Measurements from ENCODE around the gene SMIM33.
A peak's percentile ranks its signal among the peaks of the same experiment; 100 is the strongest.
"Not testable (repeated sequence)": the region's sequence is repeated elsewhere in the genome, so short reads cannot be mapped to it uniquely, and the experiment has no call there.

The SMIM33 gene

DNA sequence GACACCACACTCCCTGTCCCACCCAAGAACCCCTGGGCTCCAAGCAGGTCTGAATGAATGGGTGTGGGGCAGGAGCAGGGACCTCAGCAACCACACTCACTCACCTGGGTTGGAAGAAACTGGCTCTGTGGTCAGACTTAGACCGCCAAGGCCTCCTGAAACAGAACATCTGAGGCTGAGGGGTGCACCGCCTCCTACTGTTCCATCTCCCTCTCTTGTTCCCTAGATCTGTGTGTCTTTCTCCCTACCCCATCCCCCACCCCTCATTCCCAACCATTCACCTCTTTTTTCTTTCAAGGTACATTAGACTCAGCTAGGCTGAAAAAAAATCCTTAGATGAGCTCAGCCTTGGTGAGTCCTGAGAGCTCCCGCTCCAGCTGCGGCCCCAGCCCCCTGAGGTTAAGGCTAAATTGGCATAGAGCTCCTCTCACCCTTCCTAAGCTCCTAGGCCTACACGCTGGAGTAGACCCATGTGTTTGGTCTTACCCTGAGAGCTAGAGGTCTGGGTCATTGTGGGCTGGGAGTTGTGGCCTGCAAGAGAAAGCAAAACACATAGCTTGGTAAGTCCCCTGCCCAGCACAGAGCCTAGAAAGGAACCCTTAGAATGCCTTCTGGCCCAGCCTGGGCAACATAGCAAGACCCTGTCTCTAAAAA is 13.0 kb upstream of the SMIM33 start:
- no peak for DNase-seq

DNA sequence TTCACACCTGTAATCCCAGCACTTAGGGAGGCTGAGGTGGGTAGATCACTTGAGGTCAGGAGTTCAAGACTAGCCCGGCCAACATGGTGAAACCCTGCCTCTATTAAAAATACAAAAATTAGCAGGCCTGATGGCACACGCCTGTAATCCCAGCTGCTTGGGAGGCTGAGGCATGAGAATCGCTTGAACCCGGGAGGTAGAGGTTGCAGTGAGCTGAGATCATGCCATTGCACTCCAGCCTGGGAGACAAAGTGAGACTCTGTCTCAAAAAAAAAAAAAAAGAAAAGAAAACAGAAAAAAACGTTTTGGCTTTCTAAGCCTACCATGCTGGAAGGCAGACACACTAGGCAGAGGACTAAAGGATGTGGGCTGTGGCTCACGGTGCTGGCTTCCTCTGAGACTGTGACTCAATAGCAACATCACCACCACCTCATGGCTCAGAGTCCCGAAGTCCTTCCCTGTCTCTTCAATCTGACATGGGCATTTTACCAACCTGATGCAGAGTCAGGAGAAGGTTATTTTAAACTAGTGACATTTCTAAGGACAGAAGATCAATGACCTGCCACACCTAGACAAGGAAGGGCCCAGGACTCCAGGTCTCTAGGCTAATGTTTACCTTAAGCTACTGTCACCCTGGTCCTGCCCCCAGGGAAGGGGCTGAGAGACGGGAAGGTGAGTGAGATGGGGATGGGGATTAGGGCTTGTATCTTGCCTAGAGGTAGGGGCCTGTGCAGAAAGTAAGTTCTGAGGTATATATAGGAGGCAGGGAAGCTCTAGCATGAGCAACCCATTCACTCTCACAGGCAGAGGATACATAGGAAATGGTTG is 12.0 kb upstream of the SMIM33 start:
- no peak for DNase-seq

DNA sequence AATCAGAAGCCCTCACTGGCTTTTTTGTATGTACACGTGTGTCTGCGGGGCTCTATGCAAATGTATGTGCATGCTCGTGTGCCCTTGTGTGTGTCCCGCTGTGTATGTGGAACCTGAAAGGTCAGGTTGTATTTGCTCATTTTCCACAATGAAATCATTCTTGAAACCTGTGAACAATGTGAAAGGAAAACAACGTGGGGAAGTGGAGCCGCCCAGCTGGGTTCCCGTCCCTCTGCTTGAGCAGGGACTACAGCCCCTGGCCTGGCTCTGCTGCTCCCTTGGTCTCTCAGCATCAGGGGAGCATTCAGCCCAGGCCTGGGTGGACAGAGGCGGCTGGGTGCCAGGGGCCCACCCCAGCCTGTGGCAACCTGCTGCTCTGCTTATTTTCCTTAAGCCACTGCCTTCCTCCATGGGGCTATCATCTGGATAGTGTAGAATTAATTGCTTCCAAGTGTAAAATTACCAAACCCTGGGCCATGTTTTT is 11.3 kb upstream of the SMIM33 start:
- DNase-seq: no peak

DNA sequence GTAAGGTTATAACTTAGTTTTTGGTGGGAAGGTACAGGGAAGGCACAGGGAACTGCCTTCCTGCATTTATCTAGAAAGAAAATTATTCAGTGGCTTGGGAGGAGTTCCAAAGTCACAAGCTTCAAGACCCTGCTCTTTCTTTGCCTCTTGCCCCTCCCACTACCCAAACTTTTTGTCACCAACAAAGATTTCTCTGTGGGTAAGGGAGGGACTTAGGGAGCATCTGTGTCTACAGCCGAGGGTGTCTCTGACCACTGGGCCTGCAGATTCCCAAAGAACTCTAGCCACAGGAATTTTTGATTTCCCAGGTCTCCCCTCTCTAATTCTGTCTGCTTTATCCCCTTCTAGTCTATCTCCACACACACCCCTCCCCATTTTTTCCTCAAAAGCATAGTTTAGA is 10.3 kb upstream of the SMIM33 start:
- DNase-seq: no peak

DNA sequence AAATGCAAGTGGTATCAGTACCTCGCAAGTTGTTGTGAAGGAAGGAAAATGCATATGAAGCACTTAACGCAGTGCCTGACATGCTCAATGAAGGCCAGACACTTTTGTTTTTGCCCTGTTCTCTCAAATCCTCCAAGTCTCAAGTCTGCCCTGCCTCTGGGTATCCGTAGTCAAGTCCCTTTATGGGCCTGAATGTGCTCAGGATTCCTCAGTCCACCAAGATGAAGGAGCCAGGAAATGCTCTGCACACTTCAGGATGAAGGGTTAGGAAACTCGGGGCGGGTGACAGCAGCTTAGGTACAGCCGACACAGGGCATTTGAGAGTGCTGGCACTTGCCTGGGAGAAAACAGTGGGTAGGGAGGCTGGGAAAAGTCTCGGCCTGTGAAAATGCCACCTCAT is 9.6 kb upstream of the SMIM33 start:
- no peak for DNase-seq

DNA sequence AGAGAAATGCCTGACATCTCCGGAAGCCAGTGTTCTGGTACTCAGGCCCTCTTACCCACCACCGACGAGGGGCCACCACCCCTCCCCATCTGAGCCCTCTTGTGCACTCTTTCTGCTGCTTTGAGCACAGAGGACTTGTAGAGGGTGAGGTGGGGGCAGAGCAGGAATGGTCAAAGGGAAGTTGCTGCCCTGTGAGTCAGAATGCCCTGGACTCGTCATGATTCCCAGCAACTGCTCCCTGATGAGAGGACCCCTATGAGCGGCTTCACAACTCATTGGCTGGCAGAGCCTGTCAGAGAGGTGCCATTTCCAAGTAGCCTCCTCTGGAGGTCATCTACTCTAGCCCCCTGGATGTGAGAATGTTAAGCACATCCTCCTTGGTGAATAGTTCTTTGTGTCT is 9.1 kb upstream of the SMIM33 start:
- no peak for DNase-seq

DNA sequence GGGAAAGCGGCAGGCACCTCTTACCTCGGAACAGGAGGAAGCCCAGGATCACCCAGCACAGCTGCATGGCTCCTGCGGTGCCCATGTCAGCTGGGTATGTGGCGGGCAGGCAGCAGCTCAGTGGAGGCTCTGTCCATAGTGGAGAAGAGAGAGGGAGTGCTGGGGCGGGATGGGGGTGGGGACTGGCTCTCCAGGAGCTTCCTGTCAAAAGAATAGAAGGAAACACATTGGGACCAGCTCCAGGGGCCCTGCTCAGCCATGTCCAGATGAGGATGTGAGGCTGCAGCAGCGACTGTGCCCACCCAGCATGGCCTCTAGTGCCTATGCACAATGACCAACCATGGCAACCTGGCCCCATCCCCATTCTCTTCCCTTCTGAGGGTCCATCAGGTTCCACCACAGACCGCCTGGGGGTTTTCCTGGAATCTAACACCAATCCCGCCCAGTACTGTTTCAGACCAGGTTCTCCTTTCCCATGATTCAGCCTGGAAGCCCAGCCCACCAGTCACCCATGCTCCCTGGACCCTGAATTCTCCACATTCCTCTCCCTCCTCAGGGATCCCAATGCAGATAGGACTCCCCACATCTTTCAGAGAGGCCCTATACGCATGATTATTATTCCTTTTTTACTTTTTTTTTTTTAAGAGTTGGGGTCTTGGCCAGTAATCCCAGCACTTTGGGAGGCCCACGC is 8.1 kb upstream of the SMIM33 start, which contains the start of gene ECSCR:
ECSCR (minus strand) TSS at position 158 of the 691 bp plus-strand sequence; CDS start at position 85, 73 bp downstream.
- no peak for DNase-seq

DNA sequence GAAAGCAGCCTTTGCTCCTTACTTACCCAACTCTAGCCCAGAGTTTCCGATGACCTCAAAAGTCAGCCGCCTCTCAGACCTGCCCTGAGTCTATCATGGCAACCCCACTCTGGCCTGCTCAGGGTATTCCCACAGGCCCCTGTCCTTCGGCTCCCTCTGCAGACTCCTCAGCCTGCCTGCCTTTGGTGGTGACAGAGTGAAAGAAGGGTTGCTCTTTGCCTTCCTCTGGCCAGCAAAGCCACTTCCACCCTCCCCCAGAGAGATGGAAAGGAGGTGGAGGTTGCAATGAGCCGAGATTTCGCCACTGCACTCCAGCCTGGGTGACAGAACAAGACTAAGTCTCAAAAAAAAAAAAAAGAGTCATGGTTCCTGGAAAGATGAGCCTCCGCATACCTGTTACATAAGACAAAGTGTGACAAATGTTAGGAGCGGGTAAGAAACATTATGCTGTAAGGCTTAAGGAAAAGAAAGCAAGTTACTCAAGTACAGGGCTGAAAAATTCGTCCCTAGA is 2.3 kb upstream of the SMIM33 start:
- DNase-seq: no peak

DNA sequence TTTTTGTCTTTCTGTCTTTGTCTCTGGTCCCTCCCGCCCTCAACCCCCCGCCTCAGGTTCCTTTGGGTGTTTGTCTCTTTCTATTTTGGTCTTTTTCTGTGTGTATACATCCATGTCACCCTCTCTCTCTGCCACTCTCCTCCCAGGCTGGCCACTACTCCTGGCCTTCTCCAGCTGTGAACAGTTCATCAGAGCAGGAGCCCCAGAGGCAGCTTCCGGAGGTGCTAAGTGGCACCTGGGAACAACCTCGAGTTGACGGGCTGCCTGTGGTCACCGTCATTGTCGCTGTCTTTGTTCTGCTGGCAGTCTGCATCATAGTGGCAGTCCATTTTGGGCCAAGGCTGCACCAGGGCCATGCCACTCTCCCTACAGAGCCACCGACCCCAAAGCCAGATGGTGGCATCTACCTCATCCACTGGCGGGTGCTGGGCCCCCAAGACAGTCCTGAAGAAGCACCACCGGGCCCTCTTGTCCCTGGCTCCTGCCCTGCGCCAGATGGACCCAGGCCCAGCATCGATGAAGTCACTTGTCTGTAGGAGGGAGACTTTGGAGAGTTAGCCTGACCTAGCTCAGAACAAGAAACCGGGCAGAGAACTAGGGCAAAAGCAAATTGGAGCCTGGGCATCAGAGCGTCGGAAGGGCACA is 1.7 kb downstream of the SMIM33 start:
- DNase-seq: no peak

DNA sequence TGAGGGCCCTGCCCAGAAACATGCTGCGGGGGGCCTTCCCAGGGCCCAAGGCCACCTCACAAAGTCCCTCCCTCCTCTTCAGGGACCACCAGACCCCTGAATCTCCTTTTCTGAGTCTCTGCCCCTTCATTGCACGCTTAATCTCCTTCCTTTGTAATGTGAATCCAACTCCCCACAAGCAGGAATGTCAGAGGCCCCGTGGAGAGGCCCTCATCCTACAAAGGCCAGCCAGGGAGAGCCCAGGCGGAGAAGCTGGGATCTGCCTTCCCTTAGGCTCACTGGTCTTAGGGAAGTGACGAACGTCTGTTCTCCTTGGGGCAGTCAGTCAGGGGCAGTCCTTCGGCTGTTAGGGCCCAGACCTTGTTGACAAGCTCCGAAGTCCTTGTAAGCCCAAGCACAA is 2.3 kb downstream of the SMIM33 start:
- peak; percentile 54 for DNase-seq

DNA sequence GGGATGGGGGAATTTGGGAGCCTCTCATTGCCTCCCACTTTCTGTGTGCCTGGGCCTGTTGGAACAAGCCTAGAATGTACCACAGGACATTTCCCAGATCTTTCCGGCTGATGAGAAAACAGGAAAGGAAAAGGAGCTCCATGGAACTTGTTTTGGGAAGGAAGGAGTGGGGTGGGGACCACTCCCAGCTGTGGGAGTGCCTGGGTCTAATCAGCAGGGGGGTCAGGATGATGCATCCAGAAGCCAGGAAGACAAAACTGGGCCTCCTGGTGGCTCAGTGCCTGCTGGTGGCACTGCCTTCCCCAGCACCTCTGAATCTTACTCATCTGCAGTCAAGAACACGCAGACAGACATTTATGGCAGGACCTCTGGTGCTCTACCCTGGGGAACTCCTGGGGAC is 2.8 kb downstream of the SMIM33 start:
- no peak for DNase-seq

DNA sequence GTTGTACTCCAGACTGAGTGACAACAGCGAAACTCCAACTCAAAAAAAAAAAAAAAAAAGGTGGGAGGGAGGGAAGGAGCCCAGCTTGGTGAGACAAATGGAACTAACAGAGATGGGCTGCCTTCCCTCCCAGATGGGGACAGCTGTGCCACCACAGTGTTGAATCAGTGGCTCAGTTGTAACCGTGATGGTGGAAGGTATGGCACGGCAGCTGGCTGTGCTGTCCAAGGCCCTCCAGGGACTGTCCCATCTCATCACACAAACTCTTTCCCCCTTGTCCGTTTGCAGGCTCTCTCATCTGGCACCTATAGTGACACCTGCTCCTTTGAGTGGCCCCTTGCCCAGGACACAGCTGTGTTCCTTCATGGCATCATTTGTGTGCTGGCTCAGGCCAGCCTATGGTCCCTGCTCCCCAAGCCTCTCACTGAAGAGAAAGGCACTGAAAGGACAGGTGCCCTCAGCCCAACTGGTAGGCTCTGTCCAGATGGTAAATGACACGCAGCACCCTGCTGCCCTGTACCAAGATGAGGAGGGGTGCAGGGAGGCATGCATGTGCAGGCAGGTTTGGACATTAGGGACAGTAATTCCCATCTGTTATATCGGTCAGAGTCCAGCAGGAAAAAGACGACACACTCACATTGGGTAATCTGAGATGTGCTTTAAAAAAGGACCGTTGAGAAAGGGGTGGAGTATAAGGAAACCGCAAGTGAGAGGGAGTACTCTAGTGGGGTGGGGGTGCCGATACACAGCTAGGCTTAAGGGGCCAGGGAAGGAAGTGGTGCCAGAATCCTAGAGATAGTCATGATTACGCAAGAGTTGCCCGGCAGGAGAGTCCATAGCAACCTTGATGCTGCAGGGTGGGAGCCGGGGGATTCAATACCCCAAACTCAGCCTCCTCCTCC is 4.3 kb downstream of the SMIM33 start:
- peak; percentile 51 for DNase-seq

DNA sequence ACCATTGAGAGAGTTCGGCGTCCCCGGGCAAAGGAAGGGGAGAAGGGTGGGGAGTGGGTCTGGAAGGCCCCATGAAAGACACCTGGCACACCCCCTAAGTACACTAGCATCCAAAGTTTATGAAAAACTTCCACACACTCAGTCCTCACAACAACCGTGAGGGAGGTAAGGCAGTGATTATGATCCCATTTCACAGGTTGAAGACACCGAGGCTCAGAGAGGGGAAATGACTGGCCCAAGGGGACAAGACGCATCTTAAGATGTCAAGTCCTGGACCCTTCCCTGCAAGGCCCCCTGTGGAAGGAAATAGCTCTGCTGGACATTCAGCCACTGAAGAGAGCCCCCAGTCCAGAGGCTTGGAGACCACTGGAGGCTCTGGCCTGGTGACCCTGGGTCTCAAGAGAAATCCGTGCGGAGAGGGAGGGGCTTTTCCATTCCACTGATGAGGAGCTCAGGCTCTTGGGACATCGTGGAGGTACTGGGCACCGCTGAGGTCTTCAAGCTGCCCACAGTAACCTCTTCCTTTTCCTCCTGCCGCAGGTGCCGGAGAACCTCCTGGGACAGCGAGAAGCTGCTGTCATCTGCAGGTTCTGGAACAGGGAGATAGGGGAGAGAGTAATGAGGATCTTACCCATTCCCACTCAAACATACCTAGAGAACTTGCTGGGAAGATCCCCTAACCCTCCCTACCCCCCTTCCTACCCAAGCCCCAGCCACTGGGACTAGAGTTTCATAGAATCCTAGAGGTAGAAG is 5.2 kb downstream of the SMIM33 start:
- DNase-seq: peak; percentile 19

DNA sequence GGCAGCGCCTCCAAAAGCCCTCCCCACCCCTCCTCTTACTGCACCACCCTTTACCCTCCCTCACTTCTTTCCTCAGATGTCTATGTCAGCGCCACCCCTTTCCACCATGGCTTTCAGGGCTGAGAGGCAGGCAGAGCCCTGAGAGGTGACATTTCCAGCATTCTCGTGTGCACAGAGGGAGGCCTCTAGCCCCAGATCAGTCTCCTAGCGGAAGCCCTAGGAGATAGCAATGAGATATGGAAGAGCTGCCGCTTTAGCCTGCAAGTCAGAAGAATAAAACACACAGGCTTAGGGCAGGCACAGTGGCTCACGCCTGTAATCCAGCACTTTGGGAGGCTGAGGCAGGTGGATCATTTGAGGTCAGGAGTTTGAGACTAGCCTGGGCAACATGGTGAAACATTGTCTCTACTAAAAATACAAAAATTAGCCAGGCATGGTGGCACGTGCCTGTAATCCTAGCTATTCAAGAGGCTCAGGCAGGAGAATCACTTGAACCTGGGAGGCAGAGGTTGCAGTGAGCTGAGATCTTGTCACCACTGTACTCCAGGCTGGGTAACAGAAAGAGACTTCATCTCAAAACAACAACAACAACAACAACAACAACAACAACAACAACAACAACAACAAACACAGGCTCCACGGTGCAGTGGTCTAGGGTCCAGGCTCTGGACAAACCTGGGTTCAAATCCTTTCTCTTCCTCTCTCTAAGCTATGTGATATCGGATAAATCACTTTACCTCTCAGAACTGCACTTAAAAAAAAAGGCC is 8.0 kb downstream of the SMIM33 start:
- peak; percentile 19 for DNase-seq

DNA sequence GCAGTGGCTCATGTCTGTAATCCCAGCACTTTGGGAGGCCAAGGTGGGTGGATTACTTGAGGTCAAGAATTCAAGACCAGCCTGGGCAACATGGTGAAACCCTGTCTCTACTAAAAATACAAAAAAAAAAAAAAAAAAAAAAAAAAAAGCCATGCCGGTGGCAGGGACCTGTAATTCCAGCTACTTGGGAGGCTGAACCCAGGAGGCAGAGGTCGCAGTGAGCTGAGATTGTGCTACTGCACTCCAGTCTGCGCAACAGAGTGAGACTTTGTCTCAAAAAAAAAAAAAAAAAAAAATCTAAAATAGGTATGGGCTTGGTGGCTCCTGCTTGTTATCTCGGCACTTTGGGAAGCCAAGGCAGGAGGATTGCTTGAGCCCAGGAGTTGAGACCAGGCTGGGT is 8.9 kb downstream of the SMIM33 start:
- not testable (repeated sequence) for DNase-seq

DNA sequence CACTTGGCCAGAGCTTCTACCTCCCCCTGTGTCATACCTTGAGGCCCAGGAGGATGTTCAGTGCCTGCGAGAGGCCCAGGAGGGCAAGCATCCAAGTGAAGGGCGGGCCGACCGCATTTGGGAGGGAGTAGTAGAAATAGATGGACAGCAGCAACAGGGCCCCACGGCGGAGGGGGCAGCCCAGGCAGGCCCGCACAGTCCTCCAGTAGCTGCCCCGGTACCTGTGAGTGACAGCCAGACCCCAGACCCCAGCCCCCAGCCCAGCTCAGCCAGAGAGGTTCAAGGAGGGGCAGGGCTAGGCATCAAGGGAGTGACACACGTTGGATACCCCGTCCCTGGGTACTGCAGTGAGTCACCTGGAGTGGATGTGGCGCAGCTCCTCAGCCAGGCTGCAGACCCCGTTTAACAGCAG is 10.3 kb downstream of the SMIM33 start:
- DNase-seq: peak; percentile 80

DNA sequence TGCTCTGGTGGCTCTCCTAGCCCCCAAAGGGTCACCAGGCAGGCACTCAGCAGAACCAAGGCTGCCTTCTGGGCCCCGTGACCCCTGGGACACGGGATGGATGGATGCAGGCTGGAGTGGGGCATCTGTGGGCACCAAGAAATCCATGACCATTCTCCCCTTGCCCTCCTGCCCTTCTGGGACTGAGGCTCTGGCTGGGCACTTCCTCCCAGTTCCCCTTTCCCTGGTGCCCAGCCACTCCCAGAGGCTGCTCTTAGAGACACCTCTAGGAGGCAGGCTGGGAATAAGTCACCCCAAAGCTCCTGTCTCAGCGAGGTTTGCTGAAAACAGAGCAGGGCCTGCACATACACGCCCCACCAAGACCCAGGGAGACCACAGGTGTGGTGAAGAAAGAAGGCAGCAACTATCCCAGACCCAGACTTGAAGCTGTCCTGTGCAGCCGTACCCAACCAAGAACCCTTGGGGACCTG is 10.8 kb downstream of the SMIM33 start:
- no peak for DNase-seq

DNA sequence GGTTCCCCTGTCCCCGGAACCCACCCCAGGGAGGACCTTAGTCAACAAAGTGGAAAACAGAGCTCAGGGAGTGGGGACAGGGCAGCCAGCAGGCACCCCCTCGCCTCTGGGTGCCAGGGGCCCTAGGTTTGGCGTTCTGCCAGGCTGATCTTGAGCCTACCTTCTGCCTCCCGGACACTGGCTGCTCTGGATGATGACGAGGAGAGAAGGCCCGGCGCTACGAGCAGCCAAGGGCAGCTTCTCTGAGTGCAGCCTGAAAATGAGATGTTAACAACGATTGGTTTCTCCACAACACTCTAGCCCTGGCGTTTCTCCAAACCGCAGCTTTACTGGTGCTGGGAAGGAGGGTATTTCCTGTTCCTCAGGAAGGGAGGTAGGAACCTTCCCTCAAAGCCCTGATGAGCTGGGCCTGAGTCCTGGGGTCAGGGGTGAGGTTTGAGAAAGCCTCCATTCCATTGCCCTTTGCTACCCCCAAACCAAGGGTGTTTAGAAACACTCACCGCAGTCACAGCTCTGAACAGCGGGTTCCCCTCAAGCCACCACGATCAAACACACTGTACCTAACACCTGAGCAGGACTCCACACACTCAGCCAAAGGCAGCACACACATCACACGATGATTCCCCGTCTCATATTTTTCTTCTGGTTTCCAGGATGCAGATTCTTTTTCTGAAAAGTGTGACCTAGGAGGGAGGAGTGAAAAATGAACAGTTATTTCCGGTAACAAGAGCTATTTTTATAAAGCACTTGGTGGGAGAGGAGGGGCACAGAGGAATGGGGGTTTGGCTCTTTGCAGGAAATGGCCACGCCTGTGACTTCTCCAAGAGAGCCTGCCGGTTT is 11.5 kb downstream of the SMIM33 start, which contains the start of gene STING1:
STING1 (minus strand) TSS at position 709 of the 840 bp plus-strand sequence. CDS start 1,054 bp downstream, outside the sequence.
- DNase-seq: peak; percentile 87

DNA sequence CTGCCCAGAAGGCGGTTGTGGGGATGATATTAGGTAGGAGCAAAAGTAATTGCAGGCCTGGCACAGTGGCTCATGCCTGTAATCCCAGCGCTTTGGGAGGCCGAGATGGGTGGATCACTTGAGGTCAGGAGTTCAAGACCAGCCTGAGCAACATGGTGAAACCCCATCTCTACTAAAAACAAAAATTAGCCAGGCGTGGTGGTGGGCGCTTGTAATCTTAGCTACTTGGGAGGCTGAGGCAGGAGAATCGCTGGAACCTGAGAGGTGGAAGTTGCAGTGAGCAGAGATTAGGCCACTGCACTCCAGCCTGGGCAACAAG is 12.0 kb downstream of the SMIM33 start:
- DNase-seq: not testable (repeated sequence)
